GM08714 (cell line): ENCODE measurements around the gene MYO9A.
A peak's percentile ranks its signal among the peaks of the same experiment; 100 is the strongest.

Experiments
- H3K4me3 ChIP-seq: fragments of 200-500 bp; sonication (Bioruptor generic); 2 replicates; pipeline ENCODE4 v1.5.1; 2014; ENCODE audit warnings: mild to moderate bottlenecking, low read length, inconsistent platforms
- ZNF274 ChIP-seq: IDR thresholded peaks from 2 replicates; pipeline ENCODE4 v1.6.1; 2012; ENCODE audit warnings: mild to moderate bottlenecking, low read depth, low read length

MYO9A gene, protein sequence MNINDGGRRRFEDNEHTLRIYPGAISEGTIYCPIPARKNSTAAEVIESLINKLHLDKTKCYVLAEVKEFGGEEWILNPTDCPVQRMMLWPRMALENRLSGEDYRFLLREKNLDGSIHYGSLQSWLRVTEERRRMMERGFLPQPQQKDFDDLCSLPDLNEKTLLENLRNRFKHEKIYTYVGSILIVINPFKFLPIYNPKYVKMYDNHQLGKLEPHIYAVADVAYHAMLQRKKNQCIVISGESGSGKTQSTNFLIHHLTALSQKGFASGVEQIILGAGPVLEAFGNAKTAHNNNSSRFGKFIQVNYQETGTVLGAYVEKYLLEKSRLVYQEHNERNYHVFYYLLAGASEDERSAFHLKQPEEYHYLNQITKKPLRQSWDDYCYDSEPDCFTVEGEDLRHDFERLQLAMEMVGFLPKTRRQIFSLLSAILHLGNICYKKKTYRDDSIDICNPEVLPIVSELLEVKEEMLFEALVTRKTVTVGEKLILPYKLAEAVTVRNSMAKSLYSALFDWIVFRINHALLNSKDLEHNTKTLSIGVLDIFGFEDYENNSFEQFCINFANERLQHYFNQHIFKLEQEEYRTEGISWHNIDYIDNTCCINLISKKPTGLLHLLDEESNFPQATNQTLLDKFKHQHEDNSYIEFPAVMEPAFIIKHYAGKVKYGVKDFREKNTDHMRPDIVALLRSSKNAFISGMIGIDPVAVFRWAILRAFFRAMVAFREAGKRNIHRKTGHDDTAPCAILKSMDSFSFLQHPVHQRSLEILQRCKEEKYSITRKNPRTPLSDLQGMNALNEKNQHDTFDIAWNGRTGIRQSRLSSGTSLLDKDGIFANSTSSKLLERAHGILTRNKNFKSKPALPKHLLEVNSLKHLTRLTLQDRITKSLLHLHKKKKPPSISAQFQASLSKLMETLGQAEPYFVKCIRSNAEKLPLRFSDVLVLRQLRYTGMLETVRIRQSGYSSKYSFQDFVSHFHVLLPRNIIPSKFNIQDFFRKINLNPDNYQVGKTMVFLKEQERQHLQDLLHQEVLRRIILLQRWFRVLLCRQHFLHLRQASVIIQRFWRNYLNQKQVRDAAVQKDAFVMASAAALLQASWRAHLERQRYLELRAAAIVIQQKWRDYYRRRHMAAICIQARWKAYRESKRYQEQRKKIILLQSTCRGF (N-terminal part only)

DNA sequence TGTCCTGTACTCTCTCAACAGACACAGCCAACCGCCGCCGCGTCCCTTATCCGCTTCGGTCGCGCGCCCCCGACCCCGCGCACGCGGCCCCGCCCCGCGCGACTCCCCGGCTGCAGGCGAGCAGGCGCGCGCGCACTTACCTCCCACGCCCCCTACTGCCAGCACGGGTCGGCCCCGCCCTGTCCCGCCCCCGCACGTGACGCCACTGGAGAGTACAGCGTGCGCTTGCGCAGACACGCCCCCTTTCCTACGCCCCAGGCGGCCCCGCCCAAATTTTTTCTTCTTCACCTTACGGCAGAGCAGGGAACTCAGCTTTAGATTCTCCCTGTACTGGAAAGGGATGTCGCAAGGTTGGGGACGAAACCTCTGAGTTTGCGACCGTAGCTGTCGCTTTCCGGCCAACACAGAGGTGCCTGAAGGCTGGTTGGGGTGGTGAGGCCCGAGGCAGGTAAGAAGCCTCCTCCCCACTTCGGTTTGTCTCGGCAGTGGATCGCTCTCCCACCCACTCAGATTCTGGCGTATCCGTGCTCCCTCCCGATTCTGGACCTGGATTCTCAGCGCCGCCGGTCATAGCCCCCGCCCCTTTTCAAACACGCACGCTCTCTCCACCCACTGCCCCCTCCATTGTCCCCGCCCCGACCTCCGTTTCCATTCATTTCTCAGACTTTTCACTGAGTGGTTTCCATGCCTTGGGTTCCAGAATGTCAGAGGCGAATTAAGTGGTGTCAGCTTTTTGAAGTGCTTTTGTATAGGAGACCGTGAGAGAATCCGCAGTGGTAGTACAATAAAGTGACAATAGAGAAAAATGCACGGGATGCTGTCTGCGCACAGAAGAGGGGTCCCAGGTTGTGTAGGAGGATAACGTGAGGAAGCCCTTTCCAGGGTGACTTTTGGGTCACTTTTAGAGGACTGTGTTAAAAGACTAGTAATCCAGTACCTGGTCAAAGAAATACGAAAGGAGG lies at the start of gene MYO9A, which contains the start of gene SENP8:
Gene MYO9A (minus strand): TSS at position 134 of the 962 bp plus-strand sequence. CDS start 71,587 bp downstream, outside the sequence.
Gene SENP8 (plus strand): TSS at position 387 of the 962 bp plus-strand sequence. CDS start 21,221 bp downstream, outside the sequence.
- H3K4me3 ChIP-seq: peak within 1 kb of the TSS; percentile 97
- no peak for TF ChIP-seq ZNF274

DNA sequence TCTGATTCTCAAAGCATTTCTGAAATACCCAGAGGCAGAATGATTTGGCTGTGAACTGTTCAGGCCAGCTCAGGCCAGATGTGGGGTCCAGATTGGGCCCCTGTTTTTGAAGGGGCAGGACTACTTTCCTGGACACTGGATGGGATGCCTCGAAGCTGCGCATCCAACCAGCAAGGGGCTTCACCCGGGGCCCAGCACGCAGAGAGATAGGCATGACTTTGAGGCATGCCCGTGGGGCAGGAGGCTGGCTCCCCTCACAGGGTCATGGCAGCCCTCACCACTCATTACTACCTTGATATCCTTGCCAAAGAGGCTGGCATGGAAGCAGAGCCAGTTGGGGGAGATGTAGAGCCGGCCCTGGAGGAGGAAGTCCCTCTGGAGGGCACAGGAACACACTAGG lies 49.5 kb upstream of the MYO9A start:
- no peak for TF ChIP-seq ZNF274
- no peak overlapping the region for H3K4me3 ChIP-seq

DNA sequence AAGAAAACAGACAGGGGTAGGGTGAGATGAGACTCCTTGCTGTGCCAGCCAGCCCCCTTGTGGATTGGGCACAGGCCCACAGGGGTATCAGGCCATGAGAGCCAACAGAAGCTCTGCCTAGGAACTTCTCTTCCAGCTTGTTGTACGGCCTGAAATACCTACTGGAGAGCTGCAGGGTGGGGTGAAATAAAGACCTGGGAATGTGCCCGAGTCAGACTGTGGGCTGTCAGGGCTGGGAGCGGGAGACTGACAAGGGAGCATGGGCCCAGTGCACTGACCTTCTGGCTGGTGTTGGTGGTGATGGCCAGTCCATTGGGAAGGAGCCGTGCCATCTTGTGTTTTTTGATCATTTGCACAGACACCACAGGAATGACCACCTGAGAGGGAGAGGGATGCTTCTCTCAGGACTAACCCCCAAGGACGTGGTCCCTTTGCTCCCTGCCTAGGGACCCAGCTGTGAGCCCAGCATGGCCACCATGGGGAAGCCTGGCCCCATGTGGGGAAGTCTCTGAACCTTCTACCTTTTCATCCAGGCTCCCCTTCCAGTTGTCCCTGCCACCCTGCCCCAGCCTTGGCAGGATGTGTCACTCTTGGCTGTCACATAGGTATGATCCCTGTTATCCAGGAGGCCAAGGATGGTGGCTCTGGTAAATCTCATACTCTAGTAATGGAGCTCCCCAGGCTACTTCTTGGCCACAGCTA lies 48.9 kb upstream of the MYO9A start:
- TF ChIP-seq ZNF274: no peak
- H3K4me3 ChIP-seq: no peak overlapping the region

DNA sequence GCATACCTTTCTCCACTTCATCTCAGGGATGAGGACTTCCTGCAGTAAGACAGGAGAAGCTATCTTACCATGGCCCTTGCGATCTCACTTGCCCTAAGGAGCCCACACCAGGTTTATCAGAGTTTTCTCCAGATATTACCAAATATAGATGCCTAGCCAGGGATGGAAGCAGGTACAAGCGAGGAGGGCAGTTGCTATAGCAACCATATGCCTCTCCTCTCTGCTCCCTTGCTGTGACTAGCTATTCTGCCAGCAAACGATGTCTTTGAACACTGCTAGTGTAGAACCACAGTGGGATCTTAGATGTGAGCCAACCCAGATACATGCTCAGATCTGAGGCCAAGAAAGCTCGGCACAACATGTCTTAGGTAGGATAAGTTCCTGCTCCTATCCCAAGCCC lies 45.8 kb upstream of the MYO9A start:
- no peak overlapping the region for H3K4me3 ChIP-seq
- TF ChIP-seq ZNF274: no peak

DNA sequence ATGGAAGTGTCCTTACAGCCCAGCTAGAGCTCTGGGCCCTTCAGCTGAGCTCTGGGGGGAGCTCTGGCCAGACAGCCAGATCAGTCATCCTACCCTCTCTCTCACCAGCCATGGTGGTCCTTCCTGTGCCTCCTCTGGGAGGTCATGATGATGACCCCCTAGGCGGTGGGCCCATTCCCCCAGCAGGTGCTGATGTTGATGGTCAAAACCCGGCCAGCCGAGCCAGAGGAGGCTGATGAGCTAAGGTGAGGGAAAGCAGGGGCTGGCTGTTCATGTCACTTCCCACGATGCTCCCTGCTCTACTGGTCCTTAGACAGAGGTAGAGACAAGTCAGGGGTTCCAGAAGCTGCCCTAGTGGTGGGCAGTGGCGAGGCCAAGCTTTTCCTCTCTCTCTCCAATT lies 44.6 kb upstream of the MYO9A start:
- no peak overlapping the region for H3K4me3 ChIP-seq
- no peak for TF ChIP-seq ZNF274

DNA sequence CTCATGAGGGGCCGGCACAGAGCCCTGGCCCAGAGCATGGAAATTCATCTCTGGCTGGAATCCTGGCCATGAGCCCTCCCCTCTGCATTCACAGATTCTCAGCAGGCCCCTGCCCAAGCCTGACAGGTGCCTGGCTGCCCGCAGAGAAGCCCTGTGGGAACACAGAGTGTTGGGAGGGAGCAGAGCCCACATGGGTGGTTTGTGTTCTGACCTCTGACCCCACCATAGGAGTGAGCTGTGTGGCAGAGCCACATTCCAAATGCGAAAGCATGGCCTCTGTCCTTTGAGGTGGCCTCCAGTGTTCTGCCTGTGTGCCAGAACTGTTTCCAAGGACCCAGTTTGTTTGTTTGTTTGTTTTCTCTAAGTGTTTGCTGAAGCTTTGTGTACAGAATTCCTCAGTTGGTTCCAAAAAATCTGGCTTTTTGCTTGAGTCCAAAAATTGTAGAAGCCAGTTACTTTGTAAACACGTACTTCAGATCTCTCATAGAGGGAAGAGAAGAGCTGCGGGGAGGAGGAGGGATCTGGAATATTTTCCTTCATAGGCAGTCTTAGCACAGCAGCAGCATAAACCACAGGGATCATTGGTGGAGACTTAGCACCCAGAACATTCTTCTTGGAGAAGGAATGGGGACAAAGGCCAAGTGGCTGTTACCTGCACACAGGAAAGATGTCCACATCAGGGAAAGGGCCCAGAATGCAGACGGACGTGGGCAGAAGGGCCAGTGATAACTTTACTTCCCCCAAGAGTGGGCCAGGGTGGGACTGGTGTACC lies 43.6 kb upstream of the MYO9A start:
- no peak overlapping the region for H3K4me3 ChIP-seq

DNA sequence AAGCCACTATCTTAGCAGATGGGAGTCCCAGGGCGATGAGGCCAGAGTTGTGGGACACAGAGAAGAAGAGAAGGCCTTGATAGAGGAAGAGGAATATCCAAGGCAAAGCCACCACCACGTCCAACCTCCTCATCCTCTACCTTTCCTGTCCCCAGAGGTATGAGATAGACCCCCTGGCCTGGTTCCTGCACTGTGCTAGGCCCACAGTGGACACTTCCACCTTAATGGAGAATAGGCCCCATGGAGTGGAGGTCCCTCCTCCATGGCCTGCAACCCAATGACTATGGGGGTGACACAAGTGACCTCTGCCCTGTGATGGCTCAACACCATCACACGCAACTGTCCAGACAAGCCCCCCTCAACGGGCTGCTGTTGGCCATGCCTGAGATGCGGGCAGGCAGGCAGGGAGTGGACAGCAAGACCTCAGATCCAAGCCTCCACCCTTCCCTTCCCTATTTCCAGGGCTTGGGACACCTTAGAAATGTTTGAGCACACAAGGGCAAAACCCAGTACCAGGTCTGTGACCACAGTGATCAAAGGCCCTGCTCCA lies 42.8 kb upstream of the MYO9A start:
- TF ChIP-seq ZNF274: no peak
- H3K4me3 ChIP-seq: no peak overlapping the region

More for the DNA sequence above, 43.6 kb upstream of the MYO9A start:
- no peak for TF ChIP-seq ZNF274

DNA sequence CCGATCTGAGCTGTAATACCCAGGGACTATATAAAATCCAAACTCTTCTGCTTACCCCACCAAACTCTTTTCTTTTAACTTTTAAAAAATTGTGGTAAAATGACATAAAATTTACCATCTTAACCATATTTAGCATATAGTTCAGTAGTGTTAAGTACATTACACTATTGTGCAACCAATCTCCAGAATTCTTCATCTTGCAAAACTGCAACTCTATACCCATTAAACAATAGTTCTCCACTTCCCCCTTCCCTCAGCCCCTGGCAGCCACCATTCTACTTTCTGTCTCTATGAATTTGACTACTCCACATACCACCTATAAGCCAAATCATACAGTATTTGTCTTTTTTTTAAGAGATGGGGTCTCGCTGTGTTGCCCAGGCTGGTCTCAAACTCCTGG lies 39.0 kb upstream of the MYO9A start:
- TF ChIP-seq ZNF274: no peak
- no peak overlapping the region for H3K4me3 ChIP-seq

DNA sequence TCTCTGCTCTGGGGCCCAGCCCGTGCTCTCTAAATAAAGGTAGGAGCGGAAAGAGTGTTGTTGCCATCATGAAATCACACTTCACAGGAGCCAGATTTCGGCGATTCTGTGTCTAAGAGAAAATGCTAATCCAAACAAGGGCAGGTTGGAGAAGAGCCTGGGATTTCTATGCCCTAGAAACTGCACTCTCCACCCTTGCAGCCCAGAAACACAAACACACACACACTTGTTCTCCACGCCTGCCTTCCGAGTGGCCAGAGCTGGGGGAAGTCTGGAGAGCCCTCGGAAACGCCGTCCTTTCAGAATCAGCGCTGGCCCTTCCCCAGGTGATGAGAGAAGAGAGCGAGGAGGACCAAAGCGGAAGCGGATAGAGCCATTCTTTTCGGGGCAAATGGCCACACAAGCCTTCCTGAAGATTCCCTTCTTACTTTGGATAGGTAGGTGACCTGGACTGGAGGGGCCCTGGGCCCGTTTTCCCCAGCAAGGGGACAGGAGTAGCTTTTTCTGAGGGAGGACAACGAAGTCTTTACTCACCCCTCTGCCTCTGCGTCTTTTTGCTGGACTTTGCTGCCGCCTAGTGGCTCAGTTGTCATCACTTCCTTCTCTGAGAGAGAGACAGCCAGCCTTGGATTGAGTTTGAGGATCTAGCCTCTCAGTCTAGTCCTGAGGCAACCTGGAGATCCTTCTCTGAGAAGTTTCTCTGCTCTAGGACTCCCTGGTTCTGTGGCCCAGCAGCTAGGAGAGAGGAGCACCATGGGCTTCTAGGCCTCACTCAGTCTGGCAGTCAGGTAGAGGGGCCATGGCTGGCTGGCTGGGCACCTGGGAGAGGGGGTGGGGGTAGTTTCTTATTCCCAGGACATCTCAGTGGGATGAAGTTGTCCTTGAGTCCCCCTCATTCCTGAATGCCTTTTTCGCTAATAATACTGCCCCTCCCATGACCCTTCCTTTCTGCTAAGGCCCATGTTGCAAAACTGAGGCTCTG lies 38.0 kb upstream of the MYO9A start:
- TF ChIP-seq ZNF274: no peak
- H3K4me3 ChIP-seq: peak overlapping the region; percentile 43; the same call in 1 of the 2 replicates

DNA sequence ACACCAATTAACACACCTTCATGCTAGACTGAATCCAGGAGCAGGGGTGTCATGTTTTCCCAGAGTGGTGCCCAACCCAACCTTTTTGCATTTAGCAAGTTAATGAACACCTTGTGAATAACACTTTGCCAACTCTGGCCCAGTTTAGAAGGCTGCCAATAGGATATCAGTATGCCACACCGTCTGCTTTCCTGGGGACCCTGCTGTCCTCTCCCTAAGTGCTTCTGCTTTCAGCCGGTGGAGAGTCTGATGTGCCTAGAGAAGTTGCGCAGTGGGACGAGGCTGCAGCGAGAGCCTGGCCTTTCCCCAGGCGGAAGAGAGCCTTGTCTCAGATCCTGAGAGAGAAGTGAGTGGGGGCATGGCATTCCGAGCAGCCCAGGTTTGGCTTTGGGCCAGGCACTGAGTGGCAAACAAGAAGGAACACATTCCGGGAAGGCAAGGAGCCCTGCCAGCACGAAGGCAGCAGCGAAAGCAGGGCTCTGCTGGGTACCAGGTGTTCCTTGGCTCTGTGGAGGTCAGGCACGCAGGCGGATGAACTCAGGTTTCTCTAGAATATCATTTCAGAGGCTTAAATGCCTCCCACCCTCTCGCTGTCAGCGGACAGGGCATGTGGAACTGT lies 37.2 kb upstream of the MYO9A start:
- TF ChIP-seq ZNF274: no peak
- no peak overlapping the region; the same call in 1 of the 2 replicates for H3K4me3 ChIP-seq
